HG02852 (cell line): ENCODE results near the gene LARP7.
"Not testable (repeated sequence)": the region's sequence is repeated elsewhere in the genome, so short reads cannot be mapped to it uniquely, and the experiment has no call there.

Source experiments
- ATAC-seq: cut with Tn5 transposase; IDR thresholded peaks from one replicate; pipeline ENCODE4 v1.9.1; 2021; ENCODE audit warnings: mild to moderate bottlenecking, moderate library complexity; ENCODE audit not compliant: unreplicated experiment

Gene LARP7

GRCh38 chr4:112636688-112637551, at the start of gene LARP7, which contains the start of gene ZGRF1:
TSS of gene LARP7 (plus strand) at chr4:112637143. CDS start at chr4:112644670, 7,527 bp downstream.
TSS of gene ZGRF1 (minus strand) at chr4:112636909. CDS start at chr4:112633176, 3,733 bp downstream.
- peak; percentile 90 for ATAC-seq

- no peak for ATAC-seq
Measured at GRCh38 chr4:112589206-112589605, 47.7 kb upstream of the LARP7 start.

- ATAC-seq = no peak
Measured at GRCh38 chr4:112591593-112591992, 45.4 kb upstream of the LARP7 start.

GRCh38 chr4:112592717-112593116, 44.2 kb upstream of the LARP7 start:
- ATAC-seq = no peak

GRCh38 chr4:112593438-112594133, 43.4 kb upstream of the LARP7 start:
- ATAC-seq = peak; percentile 80

- no peak for ATAC-seq
Measured at GRCh38 chr4:112594993-112595392, 42.0 kb upstream of the LARP7 start.

GRCh38 chr4:112604589-112604988, 32.4 kb upstream of the LARP7 start:
- peak; percentile 80 for ATAC-seq

GRCh38 chr4:112612814-112613213, 24.1 kb upstream of the LARP7 start:
- ATAC-seq = not testable (repeated sequence)

GRCh38 chr4:112616984-112617383, 20.0 kb upstream of the LARP7 start:
- ATAC-seq = no peak

GRCh38 chr4:112626228-112626627, 10.7 kb upstream of the LARP7 start:
- ATAC-seq = no peak

GRCh38 chr4:112633477-112634235, 3.3 kb upstream of the LARP7 start:
- no peak for ATAC-seq

GRCh38 chr4:112637552-112637866, 566 bp downstream of the LARP7 start:
- peak; percentile 3 for ATAC-seq

- ATAC-seq = no peak
Measured at GRCh38 chr4:112642526-112642925, 5.6 kb downstream of the LARP7 start.

- ATAC-seq = not testable (repeated sequence)
Measured at GRCh38 chr4:112644595-112645535, 7.9 kb downstream of the LARP7 start.

- no peak for ATAC-seq
Measured at GRCh38 chr4:112645541-112646329, 8.8 kb downstream of the LARP7 start.

- no peak for ATAC-seq
Measured at GRCh38 chr4:112646632-112647537, 9.9 kb downstream of the LARP7 start.

- ATAC-seq = no peak
Measured at GRCh38 chr4:112647785-112648184, 10.8 kb downstream of the LARP7 start.

GRCh38 chr4:112648263-112649054, 11.5 kb downstream of the LARP7 start:
- no peak for ATAC-seq
